ENCODE data around the gene CCDC86. TPM values are rescaled to one million over a fixed set of nuclear protein-coding genes. Genes with fewer than 3 reads are reported as not detected.

CCDC86 gene
- total RNA-seq, 4 donors from 2014 or later, result 11.5 to 30.5 (median 17.3) TPM

DNA sequence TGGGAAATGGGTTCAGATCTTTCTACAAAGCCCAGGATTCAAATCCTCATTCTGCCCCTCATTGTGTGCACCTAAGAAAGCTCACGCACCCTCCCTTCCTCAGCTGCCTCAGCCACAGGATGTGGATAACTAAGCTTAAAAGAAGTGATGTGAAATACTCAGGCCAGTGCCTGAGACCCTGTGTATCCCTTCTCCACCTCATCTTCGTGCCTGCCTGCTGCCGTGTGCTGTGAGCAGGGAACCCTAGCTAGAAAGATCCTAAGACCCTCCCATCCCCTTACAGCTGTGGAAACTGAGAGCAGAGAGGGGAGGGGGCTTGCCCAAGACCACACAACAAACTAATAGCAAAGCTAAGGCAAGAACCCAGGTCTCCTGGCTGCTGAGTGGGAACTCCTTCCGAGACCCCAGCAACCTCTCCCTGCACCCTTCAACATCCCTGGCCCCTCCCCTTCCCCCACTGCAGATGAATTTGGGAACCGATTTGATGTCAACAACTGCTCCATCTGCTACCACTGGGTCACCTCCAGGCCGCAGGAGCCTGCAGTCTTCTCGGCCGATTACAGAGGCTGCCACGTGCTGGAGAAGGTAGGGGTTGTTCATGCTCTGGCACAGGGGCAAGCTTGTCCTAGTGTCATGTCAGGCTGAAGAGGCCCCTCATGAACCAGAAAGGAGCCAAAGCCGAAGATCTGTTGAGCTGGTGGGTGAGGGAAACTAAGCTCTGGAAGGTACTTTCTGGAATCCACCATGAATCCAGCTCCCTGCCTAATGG, 27.0 kb downstream of the CCDC86 start:
- TF ChIP-seq, protein P1, sequence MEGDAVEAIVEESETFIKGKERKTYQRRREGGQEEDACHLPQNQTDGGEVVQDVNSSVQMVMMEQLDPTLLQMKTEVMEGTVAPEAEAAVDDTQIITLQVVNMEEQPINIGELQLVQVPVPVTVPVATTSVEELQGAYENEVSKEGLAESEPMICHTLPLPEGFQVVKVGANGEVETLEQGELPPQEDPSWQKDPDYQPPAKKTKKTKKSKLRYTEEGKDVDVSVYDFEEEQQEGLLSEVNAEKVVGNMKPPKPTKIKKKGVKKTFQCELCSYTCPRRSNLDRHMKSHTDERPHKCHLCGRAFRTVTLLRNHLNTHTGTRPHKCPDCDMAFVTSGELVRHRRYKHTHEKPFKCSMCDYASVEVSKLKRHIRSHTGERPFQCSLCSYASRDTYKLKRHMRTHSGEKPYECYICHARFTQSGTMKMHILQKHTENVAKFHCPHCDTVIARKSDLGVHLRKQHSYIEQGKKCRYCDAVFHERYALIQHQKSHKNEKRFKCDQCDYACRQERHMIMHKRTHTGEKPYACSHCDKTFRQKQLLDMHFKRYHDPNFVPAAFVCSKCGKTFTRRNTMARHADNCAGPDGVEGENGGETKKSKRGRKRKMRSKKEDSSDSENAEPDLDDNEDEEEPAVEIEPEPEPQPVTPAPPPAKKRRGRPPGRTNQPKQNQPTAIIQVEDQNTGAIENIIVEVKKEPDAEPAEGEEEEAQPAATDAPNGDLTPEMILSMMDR (IDR thresholded peaks at IDR 0.05; ENCODE audit: low read depth), result no peak

DNA sequence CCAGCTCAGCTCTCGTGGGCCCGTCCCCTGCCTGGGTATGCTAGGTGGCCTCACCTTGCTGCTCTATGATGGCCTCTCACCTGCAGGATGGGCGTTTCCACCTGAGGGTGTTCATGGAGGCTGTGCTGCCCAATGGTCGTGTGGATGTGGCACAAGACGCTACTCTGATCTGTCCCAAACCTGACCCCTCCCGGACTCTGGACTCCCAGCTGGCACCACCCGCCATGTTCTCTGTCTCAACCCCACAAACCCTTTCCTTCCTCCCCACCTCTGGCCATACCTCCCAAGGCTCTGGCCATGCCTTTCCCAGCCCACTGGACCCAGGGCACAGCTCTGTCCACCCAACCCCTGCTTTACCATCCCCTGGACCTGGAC, 27.5 kb downstream of the CCDC86 start:
- TF ChIP-seq, protein P1 (IDR thresholded peaks at IDR 0.05; ENCODE audit: low read depth), result no peak

DNA sequence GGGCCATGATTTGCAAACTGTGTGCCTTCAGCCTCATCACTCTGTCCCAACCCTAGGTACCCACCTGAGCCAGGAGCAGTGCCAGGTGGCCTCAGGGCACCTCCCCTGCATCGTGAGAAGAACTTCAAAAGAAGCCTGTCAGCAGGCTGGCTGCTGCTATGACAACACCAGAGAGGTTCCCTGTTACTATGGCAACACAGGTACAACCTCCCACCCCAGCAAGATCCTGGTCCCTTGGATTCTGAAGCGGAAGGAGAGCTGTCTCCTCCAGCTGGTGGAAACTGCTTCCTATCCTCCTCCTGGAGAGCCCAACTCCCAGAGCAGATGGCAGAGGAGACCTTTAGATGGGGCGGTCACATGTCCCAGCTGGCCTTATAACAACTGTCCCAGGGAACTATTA, 28.4 kb downstream of the CCDC86 start:
- TF ChIP-seq, protein P1 (IDR thresholded peaks at IDR 0.05; ENCODE audit: low read depth), result no peak

DNA sequence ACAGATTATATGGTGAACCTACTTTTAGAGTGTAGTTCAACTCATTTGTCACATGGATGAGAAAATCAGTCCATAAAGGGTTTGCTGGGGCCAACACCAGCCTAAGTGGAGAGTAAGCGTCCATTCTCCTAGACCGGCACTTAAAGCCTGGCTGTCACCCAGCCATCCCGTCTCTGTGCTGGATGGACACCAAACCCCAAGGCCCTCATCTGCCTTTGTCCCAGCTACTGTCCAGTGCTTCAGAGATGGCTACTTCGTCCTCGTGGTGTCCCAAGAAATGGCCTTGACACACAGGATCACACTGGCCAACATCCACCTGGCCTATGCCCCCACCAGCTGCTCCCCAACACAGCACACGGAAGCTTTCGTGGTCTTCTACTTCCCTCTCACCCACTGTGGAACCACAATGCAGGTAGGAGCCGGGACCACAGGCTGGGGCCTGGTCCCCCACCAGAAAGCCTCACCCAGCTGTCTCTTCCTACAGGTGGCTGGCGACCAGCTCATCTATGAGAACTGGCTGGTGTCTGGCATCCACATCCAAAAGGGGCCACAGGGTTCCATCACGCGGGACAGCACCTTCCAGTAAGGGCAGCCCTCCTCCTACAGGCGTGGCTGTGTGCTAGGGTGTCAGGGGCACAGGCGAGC, 28.9 kb downstream of the CCDC86 start:
- TF ChIP-seq, protein P1 (IDR thresholded peaks at IDR 0.05; ENCODE audit: low read depth), result no peak

DNA sequence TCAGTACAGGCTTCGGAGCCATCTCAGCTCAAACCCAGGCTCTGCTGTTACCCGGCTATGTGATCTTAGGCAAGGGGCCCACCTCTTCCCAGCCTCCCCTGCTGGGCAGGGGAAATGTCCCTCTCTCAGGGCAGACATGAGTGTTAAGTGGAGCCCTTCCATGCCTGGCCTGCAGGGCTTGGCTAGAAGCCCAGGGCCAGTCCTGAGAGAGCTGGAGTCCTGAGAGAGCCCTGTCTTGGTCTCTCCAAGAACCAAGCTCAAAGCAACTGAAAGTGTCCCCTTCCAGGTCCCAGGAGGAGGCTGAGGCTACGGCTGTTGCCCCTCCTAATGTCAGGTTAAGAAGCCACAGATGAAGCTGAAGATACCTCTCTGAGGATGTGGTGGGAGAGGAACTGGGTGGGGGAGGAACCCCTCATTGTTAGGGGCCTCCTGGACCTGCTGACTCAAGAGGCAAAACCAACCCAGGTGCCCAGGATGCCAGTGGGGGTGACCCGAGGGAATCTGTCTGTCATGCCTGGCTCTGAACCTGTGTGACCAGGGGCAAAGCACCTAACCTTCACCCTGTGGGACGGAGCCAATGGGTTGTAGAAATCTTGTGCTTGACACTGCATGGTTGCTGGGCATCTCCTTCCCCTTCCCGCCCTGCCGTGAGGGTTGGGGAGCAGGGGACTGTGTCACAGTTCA, 29.6 kb downstream of the CCDC86 start:
- TF ChIP-seq, protein P1 (IDR thresholded peaks at IDR 0.05; ENCODE audit: low read depth), result no peak

DNA sequence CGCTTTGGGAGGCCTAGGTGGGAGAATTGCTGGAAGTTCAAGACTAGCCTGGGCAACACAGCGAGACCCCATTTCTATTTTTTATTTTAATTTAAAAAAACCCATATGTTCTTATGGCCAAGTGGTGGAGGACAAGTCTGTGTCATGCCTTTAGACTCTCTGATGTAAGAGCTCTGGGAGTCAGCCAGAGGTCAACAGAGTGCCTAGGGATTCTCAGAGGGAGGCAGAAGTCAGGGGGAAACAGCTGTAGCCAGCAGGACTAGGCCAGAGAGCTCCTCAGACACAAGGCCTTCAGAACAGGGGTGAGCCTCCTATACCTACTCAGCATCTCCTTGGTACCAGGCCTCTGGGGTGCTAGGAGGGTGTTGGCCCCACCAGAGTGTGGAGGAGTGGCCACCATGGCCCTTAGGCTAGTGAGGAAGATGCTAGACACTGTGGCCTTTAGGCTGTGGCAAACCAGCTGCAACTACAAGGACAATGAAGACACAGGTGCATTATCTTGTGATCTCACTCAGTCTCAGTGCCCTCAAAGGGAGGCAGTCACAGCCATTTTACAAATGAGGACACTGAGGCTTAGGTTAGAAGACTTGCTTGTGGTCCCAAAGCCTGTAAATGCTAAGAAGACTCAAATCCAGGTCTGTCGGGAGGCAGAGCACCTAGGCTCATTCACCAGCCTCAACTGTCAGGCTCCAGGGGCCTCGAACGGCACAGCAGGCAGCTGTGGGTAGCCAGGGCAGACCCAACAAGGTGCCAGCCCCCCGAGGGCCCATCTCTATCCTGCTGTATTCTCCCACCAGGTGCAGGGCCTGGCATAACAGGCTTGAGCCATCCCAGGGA, 30.4 kb downstream of the CCDC86 start:
- TF ChIP-seq, protein P1 (IDR thresholded peaks at IDR 0.05; ENCODE audit: low read depth), result no peak

Measured in subcutaneous adipose tissue (tissue), 4 donors.